NCI-H2171 treated with DMSO at 0.1 percent for 48 hours (cell line): ENCODE measurements around the gene AASS.

Source experiments
- DNase-seq: peaks from one replicate; lab custom pipeline; 2025; lab: John Stamatoyannopoulos, UW

The AASS gene

DNA sequence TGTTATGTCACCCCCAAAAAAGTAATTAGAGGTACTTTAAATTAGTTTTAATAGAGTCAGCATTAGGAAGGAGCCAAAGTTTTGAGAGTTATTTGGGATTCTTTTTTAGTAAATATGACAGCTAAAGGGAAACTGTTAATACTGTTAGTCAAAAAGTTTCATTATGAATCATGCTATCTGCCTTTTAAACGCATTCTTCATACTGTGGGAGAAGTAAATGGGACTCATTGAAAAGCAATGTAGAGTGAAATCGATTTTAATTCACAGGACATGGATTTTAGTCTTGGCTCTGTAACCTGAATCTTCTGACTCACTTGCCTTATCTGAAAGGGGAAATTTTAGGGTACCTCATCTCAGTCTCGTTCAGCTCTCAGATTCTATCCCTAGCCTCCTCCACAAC, 105.1 kb downstream of the AASS start:
- no peak for DNase-seq

GRCh38 chr7:122038134-122038533, 105.9 kb downstream of the AASS start:
- DNase-seq, result no peak

- no peak for DNase-seq
These were observed 108.2 kb downstream of the AASS start for GRCh38 chr7:122035876-122036275.

- no peak for DNase-seq
These were observed 110.4 kb downstream of the AASS start for GRCh38 chr7:122033641-122034040.

GRCh38 chr7:122027058-122027457, 117.0 kb downstream of the AASS start:
- no peak for DNase-seq
